ENCODE results near the gene KIAA1217. TPM values are rescaled to one million over a fixed set of nuclear protein-coding genes. Genes with fewer than 3 reads are reported as not detected.

Gene KIAA1217
- total RNA-seq, 4 donors from 2014 or later = 12.7 to 156 (median 34.8) TPM

GRCh38 chr10:24575481-24576002 lies 366.6 kb downstream of the KIAA1217 start:
- TF ChIP-seq CTCF (IDR thresholded peaks at IDR 0.05) = no peak
- ATAC-seq (ENCODE audit: low FRiP score) (no peak), DNase-seq (ENCODE audit: low spot score) (no peak)

- TF ChIP-seq CTCF (IDR thresholded peaks at IDR 0.05) = no peak
- ATAC-seq (ENCODE audit: low FRiP score) (no peak), DNase-seq (ENCODE audit: low spot score) (no peak)
These were observed 370.5 kb downstream of the KIAA1217 start for GRCh38 chr10:24579448-24579847.

GRCh38 chr10:24579906-24580305 lies 371.0 kb downstream of the KIAA1217 start:
- ATAC-seq (ENCODE audit: low FRiP score) = no peak
- DNase-seq (ENCODE audit: low spot score) = no peak
- no peak for TF ChIP-seq CTCF (IDR thresholded peaks at IDR 0.05)

GRCh38 chr10:24589265-24589664 lies 380.3 kb downstream of the KIAA1217 start:
- DNase-seq (ENCODE audit: low spot score) (no peak), ATAC-seq (ENCODE audit: low FRiP score) (no peak)
- no peak for TF ChIP-seq CTCF (IDR thresholded peaks at IDR 0.05)

- no peak for TF ChIP-seq CTCF (IDR thresholded peaks at IDR 0.05)
- ATAC-seq (ENCODE audit: low FRiP score) = no peak
- DNase-seq (ENCODE audit: low spot score) = no peak
These were observed 381.9 kb downstream of the KIAA1217 start for GRCh38 chr10:24590697-24591457.

- TF ChIP-seq CTCF (IDR thresholded peaks at IDR 0.05) = no peak
- DNase-seq (ENCODE audit: low spot score) (no peak), ATAC-seq (ENCODE audit: low FRiP score) (no peak)
These were observed 387.4 kb downstream of the KIAA1217 start for GRCh38 chr10:24596217-24596930.
